GM11168 (cell line): ENCODE measurements around the gene DHRSX.

Experiments used
- in situ Hi-C: fragments of 300-500 bp; cut with MboI; formaldehyde crosslinking; loops from one replicate; pipeline ENCODE4 v1.12.0; 2022; ENCODE audit warnings: low sequenced_read_pairs; ENCODE audit not compliant: unreplicated experiment

DHRSX gene, protein sequence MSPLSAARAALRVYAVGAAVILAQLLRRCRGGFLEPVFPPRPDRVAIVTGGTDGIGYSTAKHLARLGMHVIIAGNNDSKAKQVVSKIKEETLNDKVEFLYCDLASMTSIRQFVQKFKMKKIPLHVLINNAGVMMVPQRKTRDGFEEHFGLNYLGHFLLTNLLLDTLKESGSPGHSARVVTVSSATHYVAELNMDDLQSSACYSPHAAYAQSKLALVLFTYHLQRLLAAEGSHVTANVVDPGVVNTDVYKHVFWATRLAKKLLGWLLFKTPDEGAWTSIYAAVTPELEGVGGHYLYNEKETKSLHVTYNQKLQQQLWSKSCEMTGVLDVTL

DNA sequence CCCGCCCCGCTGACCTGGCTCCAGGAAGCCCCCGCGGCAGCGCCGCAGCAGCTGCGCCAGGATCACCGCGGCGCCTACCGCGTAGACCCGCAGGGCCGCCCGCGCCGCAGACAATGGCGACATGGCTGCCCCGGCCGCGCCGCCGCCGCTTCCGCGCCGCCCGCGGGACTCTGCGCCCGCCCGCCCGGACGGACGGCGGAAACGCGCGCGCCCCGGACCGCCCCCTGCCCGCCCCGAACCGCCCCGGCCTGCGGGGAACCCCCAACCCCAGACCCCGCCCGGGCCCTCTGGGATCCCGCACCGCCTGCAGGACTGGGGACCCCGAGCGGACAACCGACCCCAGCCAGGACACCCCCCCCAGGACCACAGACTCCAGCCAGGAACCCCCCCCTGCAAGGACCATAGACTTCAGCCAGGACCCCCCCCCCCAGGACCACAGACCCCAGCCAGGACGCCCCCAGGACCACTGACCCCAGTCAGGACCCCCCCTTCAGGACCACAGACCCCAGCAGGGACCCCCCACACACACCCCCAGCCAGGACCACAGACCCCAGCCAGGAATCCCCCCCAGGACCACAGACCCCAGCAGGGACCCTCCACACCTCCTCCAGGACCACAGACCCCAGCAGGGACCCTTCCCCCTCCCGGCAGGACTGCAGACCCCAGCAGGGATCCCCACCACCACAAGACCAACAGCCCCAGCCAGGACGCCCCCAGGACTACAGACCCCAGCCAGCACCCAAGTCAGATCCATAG lies at the start of gene DHRSX, which contains the start of gene ZBED1:
DHRSX (minus strand) TSS at position 174 of the 756 bp plus-strand sequence; CDS start at position 123, 51 bp downstream.
ZBED1 (minus strand) TSS at position 174 of the 756 bp plus-strand sequence. CDS start 10,257 bp downstream, outside the sequence.
- in situ Hi-C loops, result no loop called here

DNA sequence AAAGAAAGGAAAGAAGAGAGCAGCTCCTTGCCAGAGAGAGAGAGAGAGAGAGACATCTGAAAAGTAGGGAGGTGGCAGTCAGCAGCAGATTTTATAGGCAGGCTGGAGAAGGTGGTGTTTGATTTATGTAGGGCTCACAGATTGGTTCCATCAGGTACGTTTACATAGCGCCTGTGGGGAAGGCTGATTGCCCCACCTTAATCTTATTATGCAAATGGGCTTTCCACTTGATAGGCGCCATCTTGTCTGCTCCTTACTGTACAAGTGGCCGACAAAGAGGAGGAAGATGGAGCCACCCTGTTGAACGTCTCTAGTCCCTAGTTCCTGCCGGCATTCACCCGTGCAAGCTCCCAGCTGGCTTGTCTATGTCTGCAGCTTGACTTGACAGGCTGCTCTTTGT lies 49.1 kb upstream of the DHRSX start:
- in situ Hi-C loops, result loop anchor here (25.0 kb wide), 1 partner anchor 613 kb away; no protein-coding TSS in a partner anchor

DNA sequence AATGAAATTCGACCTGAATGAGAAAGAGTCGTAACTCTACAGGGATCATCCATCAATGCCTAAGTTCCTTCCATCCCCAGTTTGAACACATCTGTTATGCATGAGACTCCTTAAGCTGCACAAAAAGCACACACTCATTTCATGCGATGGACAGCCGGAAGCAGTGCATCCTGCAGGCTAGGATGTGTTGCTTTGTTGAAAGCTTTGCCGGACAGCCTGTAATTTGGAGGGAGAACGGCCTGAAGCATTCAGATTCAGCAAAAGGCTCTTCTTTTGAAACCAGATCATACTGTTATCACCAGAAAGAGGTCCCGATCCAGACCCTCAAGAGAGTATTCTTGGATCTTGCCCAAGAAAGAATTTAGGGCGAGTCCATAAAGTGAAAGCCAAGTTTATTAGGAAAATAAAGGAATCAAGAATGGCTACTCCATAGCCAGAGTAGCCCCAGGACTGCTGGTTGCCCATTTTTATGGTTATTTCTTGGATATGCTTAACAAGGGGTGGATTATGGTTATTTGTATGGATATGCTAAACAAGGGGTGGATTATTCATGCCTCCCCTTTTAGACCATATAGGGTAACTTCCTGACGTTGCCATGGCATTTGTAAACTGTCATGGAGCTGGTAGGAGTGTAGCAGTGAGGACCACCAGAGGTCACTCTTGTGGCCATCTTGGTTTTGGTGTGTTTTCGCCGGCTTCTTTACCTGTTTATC lies 48.1 kb upstream of the DHRSX start:
- in situ Hi-C loops, result loop anchor here (25.0 kb wide), 1 partner anchor 612 kb away; no protein-coding TSS in a partner anchor

DNA sequence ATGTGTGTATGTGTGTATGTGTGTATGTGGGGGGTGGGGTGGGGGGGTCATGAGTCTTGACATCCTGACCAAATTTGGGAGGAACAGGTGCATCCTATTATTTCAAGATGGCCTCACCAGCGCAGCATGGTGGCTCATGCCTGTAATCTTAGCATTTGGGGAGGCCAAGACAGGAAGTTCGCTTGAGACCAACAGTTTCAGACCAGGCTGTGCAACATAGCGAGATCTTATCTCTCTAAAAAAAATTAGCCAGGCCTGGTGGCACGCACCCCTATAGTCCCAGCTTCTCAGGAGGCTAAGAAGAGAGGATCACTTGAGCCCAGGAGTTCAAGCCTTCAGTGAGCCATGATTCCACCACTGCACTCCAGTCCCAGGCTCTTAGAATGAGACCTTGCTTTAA lies 47.0 kb upstream of the DHRSX start:
- in situ Hi-C loops, result loop anchor here (25.0 kb wide), 1 partner anchor 610 kb away; no protein-coding TSS in a partner anchor

DNA sequence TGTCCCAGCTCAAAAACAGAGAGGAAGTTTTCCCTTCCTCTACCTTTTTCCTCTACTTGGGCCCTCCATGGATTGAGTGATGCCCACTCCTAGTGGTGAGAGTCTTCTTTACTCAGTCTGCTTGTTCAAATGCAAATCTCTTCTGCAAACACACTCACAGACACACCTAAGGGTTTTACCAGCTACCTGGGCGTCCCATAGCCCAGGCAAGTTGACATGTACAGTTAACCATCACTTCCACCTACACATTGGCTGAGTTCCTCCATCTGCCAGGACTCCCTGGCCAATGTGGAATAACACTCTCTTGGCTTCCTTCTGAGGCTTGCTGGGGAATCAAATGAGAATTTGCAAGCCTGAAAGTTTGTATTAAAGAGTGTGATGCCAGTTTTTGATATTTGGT lies 45.7 kb upstream of the DHRSX start:
- in situ Hi-C loops, result loop anchor here (25.0 kb wide), 1 partner anchor 609 kb away; no protein-coding TSS in a partner anchor

DNA sequence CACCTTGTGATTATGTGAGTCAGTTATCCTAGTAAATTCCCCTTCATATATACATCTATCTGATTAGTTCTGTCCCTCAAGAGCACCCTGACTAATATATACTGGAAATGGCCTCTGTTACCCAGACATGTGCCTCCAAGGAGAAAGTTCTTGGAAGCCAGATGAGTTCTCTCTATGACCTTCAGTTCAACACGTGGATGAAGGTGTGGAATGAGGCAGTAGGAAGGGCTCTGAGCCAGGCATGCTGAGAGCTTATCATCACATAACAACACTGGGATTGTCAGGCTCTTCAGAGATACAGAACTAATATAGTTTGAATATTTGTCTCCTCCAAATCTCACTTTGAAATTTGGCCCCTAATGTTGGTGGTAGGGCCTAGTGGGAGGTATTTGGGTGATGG lies 44.4 kb upstream of the DHRSX start:
- in situ Hi-C loops, result loop anchor here (25.0 kb wide), 1 partner anchor 608 kb away; no protein-coding TSS in a partner anchor

DNA sequence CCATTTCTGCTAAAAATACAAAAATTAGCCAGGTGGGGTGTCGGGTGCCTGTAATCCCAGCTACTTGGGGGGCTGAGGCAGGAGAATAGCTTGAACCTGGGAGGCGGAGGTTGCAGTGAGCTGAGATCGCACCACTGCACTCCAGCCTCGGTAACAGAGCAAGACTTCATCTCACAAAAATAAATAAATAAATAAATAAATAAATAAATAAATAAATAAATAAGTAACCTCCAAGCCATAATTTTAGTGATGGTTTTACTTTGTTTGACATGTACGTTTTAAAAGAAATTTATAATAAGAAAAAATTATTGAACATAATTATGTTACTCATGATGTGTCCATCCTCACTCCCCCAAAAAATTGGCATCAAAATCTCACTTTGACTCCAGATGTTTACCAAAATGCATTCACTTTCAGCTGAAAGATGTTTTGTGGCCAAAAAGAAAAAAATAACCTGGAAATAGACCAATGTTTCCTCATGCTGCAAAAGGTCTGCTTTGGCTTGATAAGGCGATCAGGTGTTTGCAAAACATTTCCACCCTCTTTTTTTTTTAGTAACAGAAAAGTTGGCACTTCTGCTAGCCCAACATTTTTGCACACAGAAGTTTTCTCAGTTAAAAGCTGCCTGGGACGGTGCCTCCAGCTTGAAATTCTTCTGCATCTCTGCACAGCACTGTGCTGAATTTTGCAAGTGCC lies 42.2 kb upstream of the DHRSX start:
- in situ Hi-C loops, result loop anchor here (25.0 kb wide), 1 partner anchor 606 kb away; no protein-coding TSS in a partner anchor

DNA sequence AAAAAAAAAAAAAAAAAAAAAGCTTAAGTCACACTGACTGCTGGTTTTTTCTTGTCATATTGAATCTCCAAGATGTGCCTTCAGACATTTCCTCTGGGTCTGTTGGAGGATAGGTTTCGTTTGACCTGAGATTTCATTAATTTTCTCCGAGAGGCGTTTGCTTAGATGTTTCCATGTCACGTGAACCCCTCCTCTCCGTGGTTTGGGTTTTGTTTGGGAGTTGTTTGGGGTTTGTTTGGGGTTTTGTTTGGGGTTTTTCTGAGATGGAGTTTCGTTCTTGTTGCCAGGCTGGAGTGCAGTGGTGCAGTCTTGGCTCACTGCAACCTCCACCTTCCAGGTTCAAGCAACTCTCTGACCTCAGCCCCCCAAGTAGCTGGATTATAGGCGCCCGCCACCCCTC lies 40.8 kb upstream of the DHRSX start:
- in situ Hi-C loops, result loop anchor here (25.0 kb wide), 1 partner anchor 604 kb away; no protein-coding TSS in a partner anchor

DNA sequence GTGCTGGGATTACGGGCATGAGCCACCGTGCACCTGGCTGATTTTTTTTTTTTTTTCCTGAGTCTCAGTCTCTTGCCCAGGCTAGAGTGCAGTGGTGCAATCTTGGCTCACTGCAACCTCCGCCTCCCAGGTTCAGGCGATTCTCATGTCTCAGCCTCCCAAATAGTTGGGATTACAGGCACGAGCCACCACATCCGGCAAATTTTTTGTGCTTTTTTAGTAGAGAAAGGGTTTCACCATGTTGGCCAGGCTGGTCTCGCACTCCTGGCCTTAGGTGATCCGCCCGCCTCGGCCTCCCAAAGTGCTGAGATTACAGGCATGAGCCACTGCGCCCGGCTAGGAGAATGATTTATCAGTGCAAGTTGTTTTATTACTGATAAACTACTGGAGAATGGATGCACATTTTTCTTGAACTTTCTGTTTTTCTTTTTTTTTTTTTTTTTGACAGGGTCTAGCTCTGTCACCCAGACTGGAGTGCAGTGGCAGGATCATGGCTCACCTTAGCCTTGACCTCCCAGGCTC lies 39.7 kb upstream of the DHRSX start:
- in situ Hi-C loops, result loop anchor here (25.0 kb wide), 1 partner anchor 603 kb away; no protein-coding TSS in a partner anchor

DNA sequence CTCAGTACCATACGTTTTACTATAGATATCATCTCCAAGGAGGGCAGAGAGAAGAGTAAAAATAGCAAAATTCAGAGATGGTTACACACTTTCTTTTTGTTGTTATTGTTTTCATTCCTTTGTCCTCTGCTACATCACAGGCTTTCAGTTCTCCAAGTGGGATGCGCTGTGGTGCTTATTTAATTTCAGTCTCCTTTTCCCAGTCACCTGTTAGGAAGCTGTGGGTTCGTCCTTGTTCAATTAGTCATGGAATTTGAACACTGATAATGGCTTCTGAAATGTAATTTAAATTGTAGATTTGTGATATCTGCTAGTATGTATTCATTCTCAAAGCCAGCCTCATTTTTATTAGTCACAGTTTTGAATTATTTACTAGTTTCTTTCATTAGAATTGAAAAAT lies 38.8 kb upstream of the DHRSX start:
- in situ Hi-C loops, result loop anchor here (25.0 kb wide), 1 partner anchor 602 kb away; no protein-coding TSS in a partner anchor

DNA sequence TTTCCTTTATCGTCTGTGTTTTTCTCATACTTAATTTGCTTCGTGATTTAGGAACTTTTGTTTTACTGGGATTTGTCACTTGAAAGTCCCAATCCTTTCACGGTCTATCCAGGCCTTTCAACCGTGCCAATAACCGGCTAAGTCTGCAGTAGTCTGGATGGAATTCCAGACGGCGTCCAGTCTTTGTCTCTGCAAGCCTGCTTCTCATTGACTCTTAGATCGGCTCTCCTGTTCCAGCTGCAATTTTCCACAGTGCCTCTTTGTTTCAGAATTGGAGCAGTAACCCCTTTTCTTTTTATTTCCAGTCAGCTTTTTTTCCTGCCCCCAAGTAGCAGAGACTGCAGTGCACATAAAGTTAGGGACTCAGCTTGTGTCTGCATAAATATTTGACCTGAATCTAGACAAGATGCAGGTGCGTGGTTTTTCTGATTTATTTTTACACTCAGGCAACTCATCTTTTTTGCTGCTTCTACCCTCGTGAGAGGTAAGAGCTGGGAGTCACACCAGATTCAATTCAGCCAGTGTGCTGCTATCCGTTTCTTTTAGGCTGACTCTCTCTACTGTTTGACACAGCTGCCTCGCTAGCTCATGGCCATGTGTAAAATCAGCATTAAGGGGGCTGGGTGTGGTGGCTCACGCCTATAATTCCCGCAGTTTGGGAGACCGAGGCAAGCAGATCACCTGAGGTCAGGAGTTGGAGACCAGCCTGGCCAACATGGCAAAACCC lies 37.4 kb upstream of the DHRSX start:
- in situ Hi-C loops, result loop anchor here (25.0 kb wide), 1 partner anchor 601 kb away; no protein-coding TSS in a partner anchor

DNA sequence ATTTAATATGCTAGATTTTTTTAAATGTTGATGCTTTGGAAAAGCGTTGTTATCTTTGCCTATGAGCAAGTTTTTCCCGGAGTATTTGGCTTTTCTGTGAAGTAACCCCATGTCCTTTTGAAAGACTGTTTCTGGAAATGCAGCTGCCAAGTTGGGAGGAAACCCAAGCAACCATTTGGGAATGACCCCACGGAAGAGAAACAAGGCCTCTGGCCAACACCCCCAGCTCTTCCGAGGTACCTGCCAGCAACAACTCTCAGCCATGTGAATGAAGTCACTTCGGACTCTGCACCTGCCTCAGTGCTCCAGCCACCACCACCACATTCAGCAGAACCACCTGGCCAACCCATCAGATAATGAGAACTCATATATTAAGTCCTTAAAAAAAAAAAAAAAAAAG lies 36.2 kb upstream of the DHRSX start:
- in situ Hi-C loops, result loop anchor here (25.0 kb wide), 1 partner anchor 600 kb away; no protein-coding TSS in a partner anchor

DNA sequence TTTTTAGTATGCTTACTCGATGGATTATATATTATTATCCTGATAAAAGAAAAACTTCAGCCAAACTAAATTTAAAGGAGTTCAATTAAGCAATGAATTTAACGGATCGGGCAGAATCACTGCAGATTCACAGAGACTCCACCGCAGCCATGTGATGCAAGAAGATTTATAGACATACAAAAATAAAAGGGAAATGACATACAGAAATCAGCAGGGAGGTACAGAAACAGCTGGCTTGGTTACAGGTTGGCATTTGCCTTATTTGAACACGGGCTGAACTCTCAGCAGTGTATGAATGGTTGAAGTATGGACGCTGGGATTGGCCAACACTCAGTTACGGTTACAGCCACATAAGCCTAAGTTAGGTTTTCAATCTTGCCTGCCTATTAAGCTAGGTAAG lies 35.4 kb upstream of the DHRSX start:
- in situ Hi-C loops, result loop anchor here (25.0 kb wide), 1 partner anchor 599 kb away; no protein-coding TSS in a partner anchor

DNA sequence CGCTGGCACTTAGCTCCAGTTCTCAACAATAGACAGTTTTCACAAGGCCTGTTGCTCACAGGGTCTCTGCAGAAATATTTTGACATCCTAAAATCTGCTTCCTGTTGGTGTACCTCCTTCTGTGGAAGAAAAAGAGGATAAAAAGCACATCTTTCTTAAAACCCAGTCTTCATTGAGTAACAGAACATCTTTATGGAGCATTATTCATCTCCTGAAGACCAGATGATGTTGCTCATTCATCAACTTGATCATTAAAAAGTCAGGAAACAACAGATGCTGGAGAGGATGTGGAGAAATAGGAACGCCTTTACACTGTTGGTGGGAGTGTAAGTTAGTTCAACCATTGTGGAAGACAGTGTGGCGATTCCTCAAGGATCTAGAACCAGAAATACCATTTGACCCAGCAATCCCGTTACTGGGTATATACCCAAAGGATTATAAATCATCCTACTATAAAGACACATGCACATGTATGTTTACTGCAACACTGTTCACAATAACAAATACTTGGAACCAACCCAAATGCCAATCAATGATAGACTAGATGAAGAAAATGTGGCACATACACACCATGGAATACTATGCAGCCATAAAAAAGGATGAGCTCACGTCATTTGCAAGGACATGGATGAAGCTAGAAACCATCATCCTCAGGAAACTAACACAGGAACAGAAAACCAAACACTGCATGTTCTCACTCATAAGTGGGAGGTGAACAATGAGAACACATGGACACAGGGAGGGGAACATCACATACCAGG lies 33.7 kb upstream of the DHRSX start:
- in situ Hi-C loops, result loop anchor here (25.0 kb wide), 1 partner anchor 597 kb away; no protein-coding TSS in a partner anchor

DNA sequence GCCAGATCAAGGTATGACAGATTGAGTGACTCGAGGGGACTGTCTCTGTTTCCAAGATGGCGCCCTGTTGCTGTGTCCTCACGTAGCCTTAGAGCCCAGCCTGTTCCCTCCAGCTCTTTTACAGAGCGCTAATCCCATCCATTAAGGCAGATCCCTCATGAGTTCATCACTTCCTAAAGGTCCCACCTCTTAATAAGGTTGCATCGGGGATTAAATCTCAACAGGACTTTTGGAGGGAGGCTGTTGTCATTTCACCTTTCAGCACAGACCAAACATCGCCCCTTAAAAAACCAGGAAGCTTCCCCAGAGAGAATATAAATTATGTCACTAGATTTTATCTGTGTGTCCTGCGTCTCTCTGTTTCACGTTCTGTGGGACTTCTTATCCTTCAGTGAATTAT lies 32.6 kb upstream of the DHRSX start:
- in situ Hi-C loops, result loop anchor here (25.0 kb wide), 1 partner anchor 596 kb away; no protein-coding TSS in a partner anchor

DNA sequence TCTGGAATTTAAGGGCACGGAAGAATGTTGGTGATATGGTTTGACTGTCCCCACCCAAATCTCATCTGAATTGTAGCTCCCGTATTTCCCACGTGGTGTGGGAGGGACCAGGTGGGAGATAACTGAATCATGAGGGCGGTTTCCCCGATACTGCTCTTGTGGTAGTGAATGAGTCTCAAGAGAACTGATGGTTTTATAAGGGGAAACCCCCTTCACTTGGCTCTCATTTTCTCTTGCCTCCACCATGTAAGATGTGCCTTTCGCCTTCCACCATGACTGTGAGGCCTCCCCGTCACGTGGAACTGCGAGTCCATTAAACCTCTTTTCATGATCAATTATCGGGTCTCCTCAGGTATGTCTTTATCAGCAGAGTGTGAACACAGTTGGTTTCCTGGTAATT lies 25.6 kb upstream of the DHRSX start:
- in situ Hi-C loops, result loop anchor here (25.0 kb wide), 1 partner anchor 589 kb away; no protein-coding TSS in a partner anchor

DNA sequence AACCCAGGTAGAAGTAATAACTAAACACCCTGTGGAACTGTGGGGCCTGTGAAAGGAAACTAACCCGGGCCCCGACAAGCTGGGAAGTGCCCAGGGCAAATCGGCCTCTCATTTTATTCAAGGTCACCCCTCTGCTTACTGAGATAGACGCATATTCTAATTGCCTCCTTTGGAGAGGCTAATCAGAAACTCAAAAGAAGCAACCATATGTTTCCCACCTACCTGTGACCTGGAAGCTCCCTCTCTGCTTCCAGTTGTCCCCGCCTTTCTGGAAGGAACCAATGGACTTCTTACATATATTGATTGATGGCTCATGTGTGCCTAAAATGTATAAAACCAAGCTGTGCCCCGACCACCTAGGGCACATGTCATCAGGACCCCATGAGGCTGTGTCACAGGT lies 23.1 kb upstream of the DHRSX start:
- in situ Hi-C loops, result no loop called here
